ENCODE measurements around the gene NCF2. TPM values are rescaled to one million over a fixed set of nuclear protein-coding genes. Genes with fewer than 3 reads are reported as not detected.

Gene NCF2
- total and polyA plus RNA-seq, 2 donors (not counting 3 experiments of a cell fraction or from before 2014, with no cell fraction given), result 0.03 TPM; not detected in 1

DNA sequence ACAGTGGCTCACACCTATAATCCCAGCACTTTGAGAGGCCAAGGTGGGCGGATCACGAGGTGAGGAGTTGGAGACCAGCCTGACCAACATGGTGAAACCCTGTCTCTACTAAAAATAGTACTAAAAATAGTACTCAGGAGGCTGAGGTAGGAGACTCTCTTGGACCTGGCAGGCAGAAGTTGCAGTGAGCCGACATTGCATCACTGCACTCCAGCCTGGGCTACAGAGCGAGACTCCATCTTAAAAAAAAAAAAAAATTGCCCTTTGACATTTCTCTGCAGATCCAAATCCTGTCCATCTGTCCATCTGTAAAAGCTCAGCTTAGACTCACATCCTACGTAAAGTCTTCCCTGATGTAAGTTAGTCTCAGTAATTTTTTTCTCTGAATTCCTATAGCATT lies 6.2 kb upstream of the NCF2 start:
- dilution Hi-C loops (cut with MboI; ENCODE audit: extremely low pct_ligation_motif_present, low sequenced_read_pairs), result no loop called here
- POLR2A ChIA-PET, result no interaction called here

DNA sequence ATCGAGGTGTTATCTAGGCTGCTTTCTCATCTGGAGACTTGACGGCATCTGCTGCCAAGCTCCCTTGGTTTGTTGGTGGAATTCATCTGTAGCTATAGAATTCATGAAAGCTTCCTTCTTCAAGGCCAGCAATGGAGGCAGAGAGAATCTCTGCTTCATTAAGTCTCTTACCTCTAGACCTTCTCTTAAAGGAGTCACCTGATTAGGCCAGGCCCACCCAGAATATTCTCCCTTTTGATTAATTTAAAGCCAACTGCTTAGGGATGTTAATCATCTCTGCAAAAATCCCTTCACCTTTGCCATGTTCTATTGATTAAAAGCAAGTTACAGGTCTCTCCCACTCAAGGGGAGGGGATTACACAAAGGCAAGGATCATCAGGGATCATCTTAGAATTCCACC lies 5.3 kb upstream of the NCF2 start:
- Histone ChIP-seq H3K79me2 (ENCODE audit: control insufficient read depth, insufficient read depth, low read length) (no peaks in the 10 kb centered on the region), H4K20me1 (replicated peaks; ENCODE audit: control insufficient read depth, extremely low read depth, insufficient read depth, low read length) (no peaks in the 10 kb centered on the region), H3K36me3 (ENCODE audit: control insufficient read depth in 2 of 2, extremely low read depth in 1 of 2, insufficient read depth in 2 of 2, low read length in 2 of 2) (no peaks in the 10 kb centered on the region), H3K27ac (ENCODE audit: insufficient read depth, low read depth, low read length) (no peak overlapping the region), H3K4me3 (replicated peaks in 1 of 3; ENCODE audit: insufficient read depth in 1 of 3, low read depth in 1 of 3, low read length in 3 of 3) (no peak overlapping the region), H3K27me3 (ENCODE audit: control insufficient read depth in 2 of 2, insufficient read depth in 2 of 2, low read length in 2 of 2) (peaks cover 5 to 10% of the 10 kb centered on the region in 2 experiments), H3K9me3 (replicated peaks; ENCODE audit: control insufficient read depth, insufficient read depth, low read length) (no peaks in the 10 kb centered on the region), H3K4me2 (ENCODE audit: insufficient read depth, low read length) (no peak overlapping the region), H3K9me1 (replicated peaks; ENCODE audit: control insufficient read depth, extremely low read depth, insufficient read depth, low read length) (no peaks in the 10 kb centered on the region), H3K4me1 (ENCODE audit: control insufficient read depth, extremely low read depth, insufficient read depth, low read length) (no peaks in the 10 kb centered on the region), H2AFZ (ENCODE audit: low read depth, low read length) (no peak overlapping the region), H3K9ac (replicated peaks; ENCODE audit: extremely low read depth, insufficient read depth, low read length) (no peak overlapping the region)
- intact Hi-C loops (cut with micrococcal nuclease), result no loop called here
- POLR2A ChIA-PET, result no interaction called here
- dilution Hi-C loops (cut with MboI; ENCODE audit: extremely low pct_ligation_motif_present, low sequenced_read_pairs), result no loop called here
- DNase-seq (ENCODE audit: low read depth, low spot score), result no peak
- TF ChIP-seq, protein P1, sequence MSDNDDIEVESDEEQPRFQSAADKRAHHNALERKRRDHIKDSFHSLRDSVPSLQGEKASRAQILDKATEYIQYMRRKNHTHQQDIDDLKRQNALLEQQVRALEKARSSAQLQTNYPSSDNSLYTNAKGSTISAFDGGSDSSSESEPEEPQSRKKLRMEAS (IDR thresholded peaks at IDR 0.05; ENCODE audit: insufficient read depth, insufficient read length), result no peak
- FAIRE-seq, result no peak
- CTCF ChIA-PET, result no interaction called here
- no TSS peak for BruUV-seq (replicated peaks)

More for the DNA sequence above, 6.2 kb upstream of the NCF2 start:
- Histone ChIP-seq H4K20me1 (replicated peaks; ENCODE audit: control insufficient read depth, extremely low read depth, insufficient read depth, low read length) (no peaks in the 10 kb centered on the region), H3K9ac (replicated peaks; ENCODE audit: extremely low read depth, insufficient read depth, low read length) (no peak overlapping the region), H3K36me3 (ENCODE audit: control insufficient read depth in 2 of 2, extremely low read depth in 1 of 2, insufficient read depth in 2 of 2, low read length in 2 of 2) (no peaks in the 10 kb centered on the region), H3K4me3 (replicated peaks in 1 of 3; ENCODE audit: insufficient read depth in 1 of 3, low read depth in 1 of 3, low read length in 3 of 3) (no peak overlapping the region), H3K4me1 (ENCODE audit: control insufficient read depth, extremely low read depth, insufficient read depth, low read length) (no peaks in the 10 kb centered on the region), H3K79me2 (ENCODE audit: control insufficient read depth, insufficient read depth, low read length) (no peaks in the 10 kb centered on the region), H3K9me1 (replicated peaks; ENCODE audit: control insufficient read depth, extremely low read depth, insufficient read depth, low read length) (no peaks in the 10 kb centered on the region), H3K27ac (ENCODE audit: insufficient read depth, low read depth, low read length) (no peak overlapping the region), H3K9me3 (replicated peaks; ENCODE audit: control insufficient read depth, insufficient read depth, low read length) (no peaks in the 10 kb centered on the region), H2AFZ (ENCODE audit: low read depth, low read length) (no peak overlapping the region), H3K27me3 (ENCODE audit: control insufficient read depth in 2 of 2, insufficient read depth in 2 of 2, low read length in 2 of 2) (peaks cover 5 to 10% of the 10 kb centered on the region in 2 experiments), H3K4me2 (ENCODE audit: insufficient read depth, low read length) (no peak overlapping the region)
- no TSS peak for BruUV-seq (replicated peaks)
- TF ChIP-seq MYC (IDR thresholded peaks at IDR 0.05; ENCODE audit: low read depth, low read length) (no peak), FOS (IDR thresholded peaks at IDR 0.05; ENCODE audit: borderline replicate concordance, insufficient read depth, low read length) (no peak)
- DNase-seq (ENCODE audit: low read depth, low spot score), result no peak
- intact Hi-C loops (cut with micrococcal nuclease), result no loop called here
- CTCF ChIA-PET, result no interaction called here
- no peak for FAIRE-seq

Measured in endothelial cell of umbilical vein (primary cell).